ENCODE data around the gene ENHO.

GRCh38 chr9:34568133-34568532, 45.3 kb upstream of the ENHO start:
- TF ChIP-seq CTCF (IDR thresholded peaks at IDR 0.05; ENCODE audit: control extremely low read depth in 1 of 3, insufficient read depth in 1 of 3, low read depth in 1 of 3, low read length in 3 of 3): no peak
- no peak for TF ChIP-seq POLR2A (IDR thresholded peaks at IDR 0.05; ENCODE audit: control extremely low read depth in 1 of 2, low read depth in 2 of 2, low read length in 2 of 2)
- no peak for TF ChIP-seq CHD1 (IDR thresholded peaks at IDR 0.05; ENCODE audit: low read depth, low read length)
- TF ChIP-seq ASH2L (IDR thresholded peaks at IDR 0.05; ENCODE audit: low read length): no peak
- TF ChIP-seq ATF2 (IDR thresholded peaks at IDR 0.05; ENCODE audit: low read length): no peak
- TF ChIP-seq TCF12 (IDR thresholded peaks at IDR 0.05; ENCODE audit: low read depth, low read length): no peak
- no peak for TF ChIP-seq EP300 (IDR thresholded peaks at IDR 0.05; ENCODE audit: borderline replicate concordance in 1 of 2, low read depth in 2 of 2, low read length in 2 of 2)
- no peak for TF ChIP-seq RXRA (IDR thresholded peaks at IDR 0.05; ENCODE audit: insufficient read depth, low read depth, low read length)
- no peak for TF ChIP-seq TAF1 (IDR thresholded peaks at IDR 0.05; ENCODE audit: low read depth, low read length)
- no peak for TF ChIP-seq EZH2 (IDR thresholded peaks at IDR 0.05; ENCODE audit: low read depth, low read length, severe bottlenecking)
